GM23248 (cell line): ENCODE data around the gene NSMF. TPM values are rescaled to one million over a fixed set of nuclear protein-coding genes. Genes with fewer than 3 reads are reported as not detected.

Source experiments
- DNase-seq: peaks from one replicate; pipeline ENCODE4 v3.0.0-alpha.2; 2015
- H2AFZ ChIP-seq: fragments of 200-600 bp; sonication (generic); 2 replicates; pipeline ENCODE4 v1.6.1; 2016; ENCODE audit warnings: antibody characterized with exemption
- H3F3A ChIP-seq: fragments of 200-600 bp; sonication (generic); 2 replicates; pipeline ENCODE4 v1.6.1; 2016; ENCODE audit warnings: mild to moderate bottlenecking, antibody characterized with exemption, mixed run types; ENCODE audit not compliant: insufficient read depth
- H3K27ac ChIP-seq: fragments of 200-600 bp; sonication (generic); 2 replicates; pipeline ENCODE4 v1.5.1; 2016; ENCODE audit warnings: mild to moderate bottlenecking
- H3K27me3 ChIP-seq: fragments of 200-600 bp; sonication (generic); replicated peaks from 2 replicates; pipeline ENCODE4 v1.6.1; 2016; ENCODE audit warnings: mild to moderate bottlenecking; ENCODE audit not compliant: insufficient read depth
- H3K36me3 ChIP-seq: fragments of 200-600 bp; sonication (generic); 2 replicates; pipeline ENCODE4 v1.6.1; 2016; ENCODE audit warnings: low read depth, mild to moderate bottlenecking
- H3K4me1 ChIP-seq: fragments of 200-600 bp; sonication (generic); 2 replicates; pipeline ENCODE4 v1.6.1; 2016; ENCODE audit warnings: mild to moderate bottlenecking; ENCODE audit not compliant: insufficient read depth
- H3K4me2 ChIP-seq: fragments of 200-600 bp; sonication (generic); one replicate; pipeline ENCODE4 v1.6.1; 2016; ENCODE audit warnings: mild to moderate bottlenecking; ENCODE audit not compliant: unreplicated experiment
- H3K4me3 ChIP-seq: fragments of 200-600 bp; sonication (generic); 2 replicates; pipeline ENCODE4 v1.5.1; 2016; ENCODE audit warnings: mild to moderate bottlenecking
- H3K79me2 ChIP-seq: fragments of 200-600 bp; sonication (generic); 2 replicates; pipeline ENCODE4 v1.6.1; 2016; ENCODE audit warnings: mild to moderate bottlenecking; ENCODE audit not compliant: insufficient read depth
- H3K9ac ChIP-seq: fragments of 200-600 bp; sonication (generic); 2 replicates; pipeline ENCODE4 v1.6.1; 2016; ENCODE audit warnings: mild to moderate bottlenecking
- H3K9me2 ChIP-seq: fragments of 200-600 bp; sonication (generic); 2 replicates; pipeline ENCODE4 v1.6.1; 2016; ENCODE audit warnings: mixed run types, mild to moderate bottlenecking, moderate library complexity; ENCODE audit not compliant: insufficient read depth
- H3K9me3 ChIP-seq: fragments of 200-600 bp; sonication (generic); one replicate; pipeline ENCODE4 v1.6.1; 2017; ENCODE audit warnings: low read depth
- H4K20me1 ChIP-seq: fragments of 200-600 bp; sonication (generic); 2 replicates; pipeline ENCODE4 v1.6.0; 2016; ENCODE audit not compliant: insufficient read depth
- EZH2 ChIP-seq: fragments of 200-600 bp; sonication (generic); IDR thresholded peaks from 2 replicates; pipeline ENCODE4 v1.6.1; 2018; ENCODE audit warnings: antibody characterized with exemption, mild to moderate bottlenecking; ENCODE audit not compliant: insufficient read depth, poor library complexity, severe bottlenecking
- EZH2phosphoT487 ChIP-seq: fragments of 200-600 bp; sonication (generic); IDR thresholded peaks from 2 replicates; pipeline ENCODE4 v1.6.1; 2018; ENCODE audit warnings: antibody characterized with exemption, moderate library complexity, mild to moderate bottlenecking, low read depth; ENCODE audit not compliant: insufficient read depth
- WGBS, 2 experiments: methylation state at CpG; one replicate each; pipeline ENCODE4 v1.1.6; 2015 to 2017; ENCODE audit warnings: low lambda C conversion rate in 2 of 2, low coverage in 1 of 2; ENCODE audit errors: missing lambda C conversion rate in 2 of 2; 5-methylcytosine and 5-hydroxymethylcytosine counted together
- in situ Hi-C: fragments of 300-500 bp; cut with MboI; formaldehyde crosslinking; loops from 2 replicates; pipeline ENCODE4 v1.15.0; 2020
- polyA plus RNA-seq: library from polyadenylated mRNA; unstranded; fragments of >200 nt; fragmentation: Nextera tagmentation; extraction: Ambion mirVana; gene quantifications from 2 replicates; pipeline ENCODE4 v1.2.1, GENCODE V29; 2016
- total RNA-seq: library from RNA; depleted of rRNA; stranded (reverse); fragments of >200 nt; shearing (Covaris generic); gene quantifications from 2 replicates; pipeline ENCODE4 v1.2.3, GENCODE V29; 2014

NSMF gene
- total and polyA plus RNA-seq, 2 experiments from 2014 or later, result 13.5 to 29.1 TPM

GRCh38 chr9:137465000-137465719 lies 6.0 kb upstream of the NSMF start:
- H3K27ac ChIP-seq, result no peak overlapping the region
- H3K27me3 ChIP-seq, result no peaks in the 10 kb centered on the region
- WGBS, 2 experiments, result 86 to 90% methylated on average over 23 of the region's 23 CpGs
- H3K79me2 ChIP-seq, result no peaks in the 10 kb centered on the region
- H3K4me1 ChIP-seq, result no peaks in the 10 kb centered on the region
- DNase-seq, result no peak
- no peaks in the 10 kb centered on the region for H3K9me3 ChIP-seq
- no peaks in the 10 kb centered on the region for H3K36me3 ChIP-seq
- H3F3A ChIP-seq, result peaks cover 8% of the 10 kb centered on the region; the same call in 1 of the 2 replicates
- H3K9ac ChIP-seq, result no peak overlapping the region
- H3K9me2 ChIP-seq, result no peaks in the 10 kb centered on the region
- no peaks in the 10 kb centered on the region for H4K20me1 ChIP-seq
- in situ Hi-C loops, result no loop called here
- H3K4me3 ChIP-seq, result no peak overlapping the region
- H2AFZ ChIP-seq, result no peak overlapping the region
- TF ChIP-seq EZH2 (no peak), EZH2phosphoT487 (no peak)
- H3K4me2 ChIP-seq, result no peak overlapping the region

- no peaks in the 10 kb centered on the region for H3K27me3 ChIP-seq
- H4K20me1 ChIP-seq, result no peaks in the 10 kb centered on the region
- no peak overlapping the region for H3K9ac ChIP-seq
- H3K27ac ChIP-seq, result no peak overlapping the region
- TF ChIP-seq EZH2phosphoT487 (no peak), EZH2 (no peak)
- H3K9me3 ChIP-seq, result no peaks in the 10 kb centered on the region
- H3K9me2 ChIP-seq, result no peaks in the 10 kb centered on the region
- WGBS, 2 experiments, result 87 to 88% methylated on average over 21 to 28 of the region's 28 CpGs
- H3K79me2 ChIP-seq, result no peaks in the 10 kb centered on the region
- DNase-seq, result no peak
- in situ Hi-C loops, result no loop called here
- H2AFZ ChIP-seq, result no peak overlapping the region
- no peaks in the 10 kb centered on the region for H3K4me1 ChIP-seq
- no peak overlapping the region for H3K4me3 ChIP-seq
- peaks cover 6% of the 10 kb centered on the region; the same call in 1 of the 2 replicates for H3F3A ChIP-seq
- H3K36me3 ChIP-seq, result no peaks in the 10 kb centered on the region
- no peak overlapping the region for H3K4me2 ChIP-seq
Measured at GRCh38 chr9:137464291-137464999, 5.3 kb upstream of the NSMF start.

- no peaks in the 10 kb centered on the region for H3K79me2 ChIP-seq
- H3K9ac ChIP-seq, result no peak overlapping the region
- DNase-seq, result no peak
- H4K20me1 ChIP-seq, result no peaks in the 10 kb centered on the region
- 0 out of 2 replicates have a peak, but pooled peaks cover 1% of the 10 kb centered on the region for H3F3A ChIP-seq
- H3K27ac ChIP-seq, result no peak overlapping the region
- no peak overlapping the region for H3K4me3 ChIP-seq
- H3K36me3 ChIP-seq, result no peaks in the 10 kb centered on the region
- no peaks in the 10 kb centered on the region for H3K9me2 ChIP-seq
- H2AFZ ChIP-seq, result no peak overlapping the region
- TF ChIP-seq EZH2 (no peak), EZH2phosphoT487 (no peak)
- H3K4me1 ChIP-seq, result no peaks in the 10 kb centered on the region
- 89 to 90% methylated on average over 18 of the region's 18 CpGs for WGBS, 2 experiments
- H3K4me2 ChIP-seq, result no peak overlapping the region
- in situ Hi-C loops, result no loop called here
- H3K9me3 ChIP-seq, result no peaks in the 10 kb centered on the region
- no peaks in the 10 kb centered on the region for H3K27me3 ChIP-seq
Measured at GRCh38 chr9:137463931-137464290, 4.8 kb upstream of the NSMF start.

- 83 to 87% methylated on average over 28 to 30 of the region's 30 CpGs for WGBS, 2 experiments
Measured at GRCh38 chr9:137462986-137463930, 4.1 kb upstream of the NSMF start.

More at GRCh38 chr9:137462986-137463930, 4.1 kb upstream of the NSMF start:
- Histone ChIP-seq H2AFZ (no peak overlapping the region), H3K79me2 (no peaks in the 10 kb centered on the region), H3K9me3 (no peaks in the 10 kb centered on the region), H3K9me2 (no peaks in the 10 kb centered on the region), H3K36me3 (no peaks in the 10 kb centered on the region), H3K27ac (no peak overlapping the region), H3F3A (no peaks in the 10 kb centered on the region), H3K4me1 (no peaks in the 10 kb centered on the region), H3K4me2 (no peak overlapping the region), H3K27me3 (no peaks in the 10 kb centered on the region), H3K9ac (no peak overlapping the region), H3K4me3 (no peak overlapping the region), H4K20me1 (no peaks in the 10 kb centered on the region)
- DNase-seq, result no peak
- no peak for TF ChIP-seq EZH2phosphoT487
- no peak for TF ChIP-seq EZH2
- in situ Hi-C loops, result no loop called here
